ENCODE measurements around the gene ADAMTS15. TPM values are rescaled to one million over a fixed set of nuclear protein-coding genes. Genes with fewer than 3 reads are reported as not detected.

ADAMTS15 gene
- total and polyA plus RNA-seq, 2 of the 4 experiments (the other 2 are of a cell fraction) = 3.0 to 5.0 TPM

GRCh38 chr11:130473056-130473794, 24.8 kb downstream of the ADAMTS15 start:
- H4K91ac ChIP-seq (ENCODE audit: insufficient read depth, low read depth, low read length) = no peak overlapping the region
- H2BK5ac ChIP-seq (ENCODE audit: low read depth, low read length, poor library complexity, severe bottlenecking) = no peak overlapping the region
- no peaks in the 10 kb centered on the region for H3K79me1 ChIP-seq (ENCODE audit: low read depth in 1 of 2, low read length in 2 of 2)
- H4K20me1 ChIP-seq (ENCODE audit: insufficient read depth, low read length) = no peaks in the 10 kb centered on the region
- H3K4me1 ChIP-seq (ENCODE audit: control insufficient read depth, insufficient read depth, low read length) = peaks cover 22% of the 10 kb centered on the region
- H3K36me3 ChIP-seq (ENCODE audit: control insufficient read depth, insufficient read depth, low read length) = peaks cover 72% of the 10 kb centered on the region
- no peak overlapping the region for H4K8ac ChIP-seq (ENCODE audit: low read depth in 2 of 2, low read length in 2 of 2)
- no peak overlapping the region for H2AK5ac ChIP-seq (ENCODE audit: low read depth, low read length)
- H4K5ac ChIP-seq (ENCODE audit: low read depth, low read length) = no peak overlapping the region
- peaks cover 18% of the 10 kb centered on the region for H3K9me1 ChIP-seq (ENCODE audit: insufficient read depth, low read length)
- no peaks in the 10 kb centered on the region for H3K9me3 ChIP-seq (ENCODE audit: control insufficient read depth, insufficient read depth, low read length)
- H3K9ac ChIP-seq (ENCODE audit: low read depth, low read length) = no peak overlapping the region
- ChIA-PET POLR2A (ENCODE audit: unreplicated experiment) (no interaction called here), CTCF (no interaction called here)
- H3K56ac ChIP-seq (ENCODE audit: extremely low read depth, insufficient read depth, low read length) = no peak overlapping the region
- no peak overlapping the region for H3K14ac ChIP-seq (replicated peaks; ENCODE audit: low read depth, low read length)
- H2BK120ac ChIP-seq (ENCODE audit: low read depth, low read length) = no peak overlapping the region
- no peak overlapping the region for H2BK15ac ChIP-seq (ENCODE audit: low read depth, low read length)
- no peak overlapping the region for H3K27ac ChIP-seq (ENCODE audit: insufficient read depth, low read length)
- H3K27me3 ChIP-seq (ENCODE audit: control insufficient read depth, insufficient read depth, low read length) = no peaks in the 10 kb centered on the region
- no peak for DNase-seq
- no peak overlapping the region for H3K4me3 ChIP-seq (ENCODE audit: insufficient read depth, low read depth, low read length)
- in situ Hi-C loops (cut with MboI; ENCODE audit: low sequenced_read_pairs) = no loop called here
- H2BK20ac ChIP-seq (ENCODE audit: low read depth, low read length) = no peak overlapping the region
- WGBS, 2 experiments (ENCODE audit: extremely low coverage in 2 of 2, insufficient read length in 1 of 2) = 95% methylated on average over 43 of the region's 52 CpGs; no CpG with 5 or more reads in 1 of the 2 experiments
- H3K4me2 ChIP-seq (ENCODE audit: low read depth, low read length) = no peak overlapping the region
- no peak for ATAC-seq (ENCODE audit: low read depth)
- H2AK9ac ChIP-seq (replicated peaks; ENCODE audit: low read depth, low read length, poor library complexity) = no peak overlapping the region
- H3K23ac ChIP-seq (ENCODE audit: low read depth, low read length) = no peak overlapping the region
- no peak overlapping the region for H3K4ac ChIP-seq (ENCODE audit: low read depth, low read length)
- dilution Hi-C loops (cut with HindIII; ENCODE audit: low sequenced_read_pairs, unreplicated experiment) = no loop called here
- no peak overlapping the region for H2AFZ ChIP-seq (replicated peaks; ENCODE audit: low read length, poor library complexity)
- intact Hi-C loops (cut with micrococcal nuclease) = no loop called here
- no peak overlapping the region for H3K18ac ChIP-seq (ENCODE audit: low read depth, low read length)
- TF ChIP-seq SMC3 (IDR thresholded peaks at IDR 0.05; ENCODE audit: low read depth, low read length) (no peak), RAD21 (IDR thresholded peaks at IDR 0.05; ENCODE audit: low read length) (no peak), MAFK (IDR thresholded peaks at IDR 0.05; ENCODE audit: low read depth, low read length) (no peak), POLR2A (IDR thresholded peaks at IDR 0.05; ENCODE audit: low read depth, low read length) (no peak), RCOR1 (IDR thresholded peaks at IDR 0.05; ENCODE audit: insufficient replicate concordance, low read length) (no peak), CEBPB (IDR thresholded peaks at IDR 0.05; ENCODE audit: low read depth, low read length) (no peak), MXI1 (IDR thresholded peaks at IDR 0.05; ENCODE audit: borderline replicate concordance, low read depth, low read length) (no peak), FOS (IDR thresholded peaks at IDR 0.05; ENCODE audit: low read depth, low read length) (no peak), RFX5 (IDR thresholded peaks at IDR 0.05; ENCODE audit: low read depth, low read length) (no peak)
- TF ChIP-seq, protein P1, sequence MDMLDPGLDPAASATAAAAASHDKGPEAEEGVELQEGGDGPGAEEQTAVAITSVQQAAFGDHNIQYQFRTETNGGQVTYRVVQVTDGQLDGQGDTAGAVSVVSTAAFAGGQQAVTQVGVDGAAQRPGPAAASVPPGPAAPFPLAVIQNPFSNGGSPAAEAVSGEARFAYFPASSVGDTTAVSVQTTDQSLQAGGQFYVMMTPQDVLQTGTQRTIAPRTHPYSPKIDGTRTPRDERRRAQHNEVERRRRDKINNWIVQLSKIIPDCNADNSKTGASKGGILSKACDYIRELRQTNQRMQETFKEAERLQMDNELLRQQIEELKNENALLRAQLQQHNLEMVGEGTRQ (IDR thresholded peaks at IDR 0.05; ENCODE audit: low read depth, low read length) = no peak
- no TSS peak for BruUV-seq (replicated peaks)

Data from IMR-90 (cell line).